ENCODE data around the gene DTX3. TPM values are rescaled to one million over a fixed set of nuclear protein-coding genes. Genes with fewer than 3 reads are reported as not detected.

DTX3 gene
- total and polyA plus RNA-seq, 2 of the 13 experiments (the other 11 are each of a cell fraction or from before 2014, with no cell fraction given) = 9.0 to 27.2 TPM

- no peak for TF ChIP-seq ZHX2 (IDR thresholded peaks at IDR 0.05; ENCODE audit: low read depth)
- TF ChIP-seq ZHX2 (CRISPR knock-in tag; IDR thresholded peaks at IDR 0.05; ENCODE audit: borderline replicate concordance) = peak; percentile 45; the same call in 1 of the 2 replicates
- TF ChIP-seq ZNF740 (CRISPR knock-in tag; IDR thresholded peaks at IDR 0.05) = no peak
- TF ChIP-seq ZNF552 (CRISPR knock-in tag; IDR thresholded peaks at IDR 0.05; ENCODE audit: borderline replicate concordance) = no peak
- no peak for TF ChIP-seq HNRNPLL (IDR thresholded peaks at IDR 0.05; ENCODE audit: low read depth, low read length, poor library complexity, severe bottlenecking)
- no peak; the same call in 1 of the 2 replicates for TF ChIP-seq SMARCC2 (IDR thresholded peaks at IDR 0.05)
- no peak for TF ChIP-seq HNRNPL (IDR thresholded peaks at IDR 0.05; ENCODE audit: low read depth, low read length)
- no peak; the same call in 1 of the 2 replicates for TF ChIP-seq ZBTB43 (CRISPR knock-in tag; conservative IDR thresholded peaks at IDR 0.05)
- no peak for TF ChIP-seq ZNF766 (CRISPR knock-in tag; IDR thresholded peaks at IDR 0.05; ENCODE audit: borderline replicate concordance)
- TF ChIP-seq ELF1 (CRISPR knock-in tag; IDR thresholded peaks at IDR 0.05) = peak; percentile 23
- no peak for TF ChIP-seq ZBTB8A (CRISPR knock-in tag; IDR thresholded peaks at IDR 0.05; ENCODE audit: borderline replicate concordance, low read depth)
- no peak for TF ChIP-seq ZNF576 (CRISPR knock-in tag; IDR thresholded peaks at IDR 0.05)
- no peak for TF ChIP-seq ZNF543 (CRISPR knock-in tag; IDR thresholded peaks at IDR 0.05)
- TF ChIP-seq SKI (IDR thresholded peaks at IDR 0.05; ENCODE audit: partially characterized antibody) = no peak
- TF ChIP-seq BCL3 (CRISPR knock-in tag; IDR thresholded peaks at IDR 0.05) = no peak
- TF ChIP-seq ZNF839 (CRISPR knock-in tag; IDR thresholded peaks at IDR 0.05; ENCODE audit: borderline replicate concordance) = no peak
- TF ChIP-seq RBAK (CRISPR knock-in tag; IDR thresholded peaks at IDR 0.05) = no peak
- no peak for TF ChIP-seq RBM22 (optimal IDR thresholded peaks at IDR 0.05; ENCODE audit: low read length)
- no peak for TF ChIP-seq SP1 (IDR thresholded peaks at IDR 0.05)
- TF ChIP-seq SP1 (CRISPR knock-in tag; IDR thresholded peaks at IDR 0.05) = no peak
- TF ChIP-seq RXRB (CRISPR knock-in tag; IDR thresholded peaks at IDR 0.05; ENCODE audit: borderline replicate concordance) = peak; percentile 31; the same call in 1 of the 2 replicates
- no peak for TF ChIP-seq RAD21 (CRISPR knock-in tag; IDR thresholded peaks at IDR 0.05)
Observed at GRCh38 chr12:57579677-57580465, 24.8 kb upstream of the DTX3 start (continued).

All from HepG2 (cell line).